Mesodermal cell (in vitro differentiated cells): ENCODE results near the gene DAP.

ENCODE experiments used
- H3K27ac ChIP-seq: 2 replicates; pipeline ENCODE4 v1.7.0; 2013; ENCODE audit warnings: mild to moderate bottlenecking, low read depth, low read length, moderate library complexity; ENCODE audit not compliant: severe bottlenecking
- H3K36me3 ChIP-seq: 2 replicates; pipeline ENCODE4 v1.7.1; 2013; ENCODE audit warnings: mild to moderate bottlenecking, low read length, moderate library complexity; ENCODE audit not compliant: control insufficient read depth, insufficient read depth
- H3K4me1 ChIP-seq: one replicate; pipeline ENCODE4 v1.7.1; 2013; ENCODE audit warnings: mild to moderate bottlenecking, low read length; ENCODE audit not compliant: insufficient read depth, control insufficient read depth, poor library complexity, severe bottlenecking
- H3K4me3 ChIP-seq: 2 replicates; pipeline ENCODE4 v1.7.0; 2013; ENCODE audit warnings: low read length, control low read depth, mild to moderate bottlenecking; ENCODE audit not compliant: insufficient read depth, poor library complexity, severe bottlenecking; ENCODE audit errors: extremely low read depth
- H3K9me3 ChIP-seq: 2 replicates; pipeline ENCODE4 v1.7.1; 2013; ENCODE audit warnings: mild to moderate bottlenecking, low read length, moderate library complexity; ENCODE audit not compliant: control insufficient read depth
- WGBS, 2 experiments: methylation state at CpG; one replicate each; pipeline ENCODE4 v1.1.5; 2013; ENCODE audit warnings: missing lambda C conversion rate in 2 of 2; ENCODE audit not compliant: insufficient coverage in 2 of 2; 5-methylcytosine and 5-hydroxymethylcytosine counted together

DAP gene

DNA sequence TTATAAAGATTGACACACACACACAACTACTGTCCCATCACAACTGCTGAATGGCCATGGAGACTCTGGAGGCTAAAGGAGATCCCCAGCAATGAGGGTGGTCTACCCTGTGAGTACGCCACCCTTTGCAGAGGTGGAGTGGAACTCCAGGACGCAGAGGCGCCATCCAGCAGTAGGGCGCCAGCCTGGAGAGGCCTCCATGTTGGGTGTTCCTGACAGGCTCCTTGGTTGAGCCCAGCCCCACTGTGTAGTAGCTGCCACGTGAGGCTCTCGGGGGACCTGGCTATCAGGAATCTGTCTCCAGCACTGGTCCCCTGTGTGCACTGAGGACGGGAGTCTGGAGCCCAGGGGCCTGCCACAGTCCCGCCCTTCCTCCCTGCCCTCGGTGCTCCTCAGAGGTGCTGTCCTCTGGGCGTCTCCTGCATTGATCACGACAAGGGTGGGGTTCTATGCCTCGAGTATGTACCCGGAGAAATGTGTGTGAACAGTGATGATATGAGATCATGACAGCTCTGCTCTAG is 72.3 kb downstream of the DAP start:
- H3K4me3 ChIP-seq, result no peak overlapping the region
- H3K27ac ChIP-seq, result no peak overlapping the region
- peaks cover 40% of the 10 kb centered on the region for H3K4me1 ChIP-seq
- peaks cover 49% of the 10 kb centered on the region for H3K36me3 ChIP-seq
- WGBS, 2 experiments, result 93 to 99% methylated on average over 12 of the region's 13 CpGs
- peaks cover 8% of the 10 kb centered on the region for H3K9me3 ChIP-seq

DNA sequence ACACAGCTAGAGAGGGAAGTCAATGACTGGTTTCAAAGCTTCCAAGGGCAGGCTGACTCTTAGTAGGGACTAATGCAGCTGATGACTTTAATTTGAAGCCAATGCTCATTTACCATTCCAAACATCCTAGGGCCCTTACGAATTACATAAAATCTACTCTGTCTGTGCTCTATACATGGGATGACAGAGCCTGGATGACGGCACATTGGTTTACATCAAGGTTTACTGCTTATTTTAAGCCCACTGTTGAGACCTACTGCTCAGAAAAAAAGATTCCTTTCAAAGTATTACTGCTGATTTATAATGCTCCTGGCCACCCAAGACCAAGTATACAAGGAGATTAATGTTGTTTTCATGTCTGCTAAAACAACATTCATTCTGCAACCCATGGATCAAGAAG is 74.1 kb downstream of the DAP start:
- 87 to 100% methylated on average over 2 of the region's 2 CpGs for WGBS, 2 experiments
- H3K4me3 ChIP-seq, result no peak overlapping the region

DNA sequence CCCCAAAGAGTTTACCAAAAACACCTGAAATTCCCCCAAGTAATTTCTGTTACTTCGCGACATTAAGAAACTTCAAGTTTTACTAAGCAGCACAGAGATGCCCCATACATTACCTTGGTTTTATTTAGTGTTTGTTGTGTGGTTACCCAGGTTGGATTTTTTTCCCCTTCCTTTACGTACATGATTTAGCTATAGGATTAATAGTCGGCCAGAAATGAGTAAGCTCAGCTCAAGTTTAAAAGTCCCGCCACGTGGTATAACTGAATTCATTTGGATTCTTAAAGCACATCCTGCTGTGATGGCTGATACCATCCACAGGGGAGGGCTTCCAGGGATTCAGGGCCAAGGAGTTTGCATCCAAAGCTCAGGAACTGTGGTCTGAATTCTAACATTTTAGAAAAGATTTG is 75.9 kb downstream of the DAP start:
- 50 to 78% methylated on average over 2 to 3 of the region's 6 CpGs for WGBS, 2 experiments
- Histone ChIP-seq H3K4me3 (no peak overlapping the region), H3K36me3 (peaks cover 81% of the 10 kb centered on the region), H3K9me3 (peaks cover 8% of the 10 kb centered on the region), H3K27ac (no peak overlapping the region), H3K4me1 (peaks cover 7% of the 10 kb centered on the region)

More for the DNA sequence above, 74.1 kb downstream of the DAP start:
- Histone ChIP-seq H3K36me3 (peaks cover 67% of the 10 kb centered on the region), H3K4me1 (peaks cover 23% of the 10 kb centered on the region), H3K27ac (no peak overlapping the region), H3K9me3 (peaks cover 8% of the 10 kb centered on the region)

DNA sequence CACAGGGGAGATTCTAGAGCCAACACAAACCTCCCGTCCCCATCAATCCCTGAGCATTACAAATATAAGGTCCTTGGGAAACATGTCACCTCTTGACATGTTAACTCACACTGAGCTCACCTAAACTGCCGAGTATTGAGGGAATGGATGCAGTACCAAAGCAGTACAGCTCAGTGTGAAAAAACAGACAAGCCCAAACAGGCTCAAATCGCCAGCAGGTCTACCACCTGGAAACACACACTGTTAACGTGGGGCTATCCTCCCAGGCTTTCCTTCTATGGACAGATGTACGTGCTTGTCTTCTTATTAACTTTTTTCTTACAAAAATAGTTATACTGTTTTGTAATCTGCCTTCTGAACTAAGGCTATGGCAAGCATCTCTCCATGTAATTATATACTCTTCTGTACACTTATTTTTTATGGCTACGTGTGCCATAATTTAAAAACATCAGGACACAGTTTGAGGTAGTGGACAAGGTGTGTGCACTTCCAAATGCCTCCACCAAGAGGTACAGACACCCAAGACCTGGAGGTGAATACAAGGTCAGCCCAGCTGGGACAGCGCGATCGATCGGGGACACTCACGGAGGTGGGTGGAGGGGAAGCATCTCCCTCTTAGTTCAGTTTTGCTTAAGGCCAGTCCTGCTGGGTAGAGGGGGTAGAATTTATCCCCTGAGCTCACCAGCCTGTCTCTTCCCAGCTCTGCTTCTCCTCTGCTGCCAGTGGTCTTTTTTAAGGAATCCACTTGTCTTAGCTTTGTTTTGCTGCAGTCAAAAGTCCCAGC is 76.5 kb downstream of the DAP start:
- Histone ChIP-seq H3K4me3 (no peak overlapping the region), H3K9me3 (peaks cover 8% of the 10 kb centered on the region), H3K27ac (no peak overlapping the region), H3K36me3 (peaks cover 84% of the 10 kb centered on the region), H3K4me1 (peaks cover under 1% of the 10 kb centered on the region)
- 90 to 94% methylated on average over 3 to 5 of the region's 11 CpGs for WGBS, 2 experiments

DNA sequence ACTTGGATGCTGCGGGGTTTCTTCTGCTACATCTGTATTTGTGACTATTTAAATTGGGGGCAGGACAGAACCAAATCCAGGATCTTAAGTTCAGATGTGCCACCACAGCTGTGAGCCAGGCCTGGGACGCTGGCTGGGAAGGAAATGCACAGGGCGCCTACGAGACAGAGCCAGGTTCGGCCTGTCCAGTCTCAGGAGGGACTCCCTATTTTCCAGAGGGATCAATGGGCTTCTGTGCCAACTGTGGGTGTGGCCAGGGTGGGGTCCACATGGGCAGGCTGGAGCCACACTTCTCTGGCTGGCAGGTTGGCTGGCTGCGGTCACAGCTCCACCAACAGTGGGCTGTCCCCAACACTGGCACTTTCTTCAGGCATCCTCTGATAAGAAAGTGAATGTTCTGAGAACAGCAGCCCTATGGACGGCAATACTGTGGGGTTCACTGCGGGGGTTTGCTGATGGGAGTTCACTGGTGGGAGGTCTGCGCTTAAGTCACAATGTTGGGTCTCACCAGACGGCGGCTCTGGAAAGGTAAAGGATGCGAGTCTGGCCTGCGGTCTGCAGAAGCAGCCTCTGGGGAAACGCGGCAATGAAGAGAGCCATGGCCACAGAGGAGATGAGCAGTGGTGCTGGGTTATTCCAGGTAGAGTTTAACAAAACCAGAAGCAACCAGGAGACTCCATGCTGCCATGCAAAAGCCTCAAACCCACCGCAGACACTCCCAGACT is 78.1 kb downstream of the DAP start:
- peaks cover 85% of the 10 kb centered on the region for H3K36me3 ChIP-seq
- H3K27ac ChIP-seq, result no peak overlapping the region
- WGBS, 2 experiments, result 90 to 95% methylated on average over 11 to 16 of the region's 16 CpGs
- peaks cover 8% of the 10 kb centered on the region for H3K9me3 ChIP-seq
- no peaks in the 10 kb centered on the region for H3K4me1 ChIP-seq
- H3K4me3 ChIP-seq, result no peak overlapping the region

DNA sequence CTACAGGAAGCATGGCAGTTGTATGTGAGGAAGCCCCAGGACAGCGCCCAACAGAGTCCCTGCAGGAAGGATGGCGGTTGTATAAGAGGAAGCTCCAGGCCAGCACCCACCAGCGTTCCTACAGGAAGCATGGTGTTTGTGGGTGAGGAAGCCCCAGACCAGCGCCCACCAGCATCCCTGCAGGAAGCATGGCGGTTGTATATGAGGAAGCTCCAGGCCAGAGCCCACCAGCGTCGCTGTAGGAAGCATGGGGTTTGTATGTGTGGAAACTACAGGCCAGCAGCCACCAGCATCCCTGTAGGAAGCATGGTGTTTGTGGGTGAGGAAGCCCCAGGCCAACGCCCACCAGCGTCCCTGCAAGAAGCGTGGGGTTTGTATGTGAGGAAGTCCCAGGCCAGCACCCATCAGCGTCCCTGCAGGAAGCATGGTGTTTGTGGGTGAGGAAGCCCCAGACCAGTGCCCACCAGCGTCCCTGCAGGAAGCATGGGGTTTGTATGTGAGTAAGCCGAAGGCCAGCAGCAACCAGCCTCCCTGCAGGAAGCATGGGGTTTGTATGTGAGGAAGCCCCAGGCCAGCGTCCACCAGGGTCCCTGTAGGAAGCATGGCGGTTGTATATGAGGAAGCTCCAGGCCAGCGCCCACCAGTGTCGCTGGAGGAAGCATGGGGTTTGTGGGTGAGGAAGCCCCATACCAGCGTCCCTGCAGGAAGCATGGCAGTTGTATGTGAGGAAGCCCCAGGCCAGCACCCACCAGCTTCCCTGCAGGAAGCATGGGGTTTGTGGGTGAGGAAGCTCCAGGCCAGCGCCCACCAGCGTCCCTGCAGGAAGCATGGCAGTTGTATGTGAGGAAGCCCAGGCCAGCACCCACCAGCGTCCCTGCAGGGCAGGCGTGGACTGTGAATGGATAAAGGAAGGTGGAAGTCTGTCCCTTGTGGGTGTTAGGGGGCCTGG is 79.0 kb downstream of the DAP start:
- H3K4me3 ChIP-seq, result no peak overlapping the region

DNA sequence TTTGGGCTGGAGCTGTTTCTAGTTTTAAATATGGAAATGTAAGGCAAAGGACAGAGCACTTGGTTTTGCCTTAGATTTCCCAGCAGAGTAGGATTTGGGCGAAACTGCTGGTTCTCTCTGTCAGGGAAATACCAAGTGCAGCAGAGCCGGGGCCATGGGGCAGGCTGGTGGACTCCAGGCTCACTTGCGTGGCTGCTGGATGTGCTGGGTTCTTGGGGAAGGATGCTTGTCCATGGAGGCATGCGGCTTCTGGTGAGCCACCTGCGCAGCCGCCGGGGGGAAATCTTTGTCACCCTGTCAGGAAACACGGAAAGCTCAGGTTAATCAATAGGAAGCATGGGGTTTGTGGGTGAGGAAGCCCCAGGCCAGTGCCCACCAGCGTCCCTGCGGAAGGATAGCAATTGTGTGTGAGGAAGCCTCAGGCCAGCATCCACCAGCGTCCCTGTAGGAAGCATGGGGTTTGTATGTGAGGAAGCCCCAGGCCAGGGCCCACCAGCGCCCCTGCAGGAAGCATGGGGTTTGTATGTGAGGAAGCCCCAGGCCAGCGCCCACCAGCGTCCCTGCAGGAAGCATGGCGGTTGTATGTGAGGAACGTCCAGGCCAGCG is 80.1 kb downstream of the DAP start:
- H3K36me3 ChIP-seq, result peaks cover 82% of the 10 kb centered on the region
- whole genome bisulfite sequencing, 2 experiments, result 94 to 98% methylated on average over 12 to 15 of the region's 17 CpGs

More for the DNA sequence above, 79.0 kb downstream of the DAP start:
- Histone ChIP-seq H3K9me3 (peaks cover 3% of the 10 kb centered on the region), H3K4me1 (no peaks in the 10 kb centered on the region), H3K36me3 (peaks cover 89% of the 10 kb centered on the region), H3K27ac (no peak overlapping the region)
- WGBS, 2 experiments, result 98 to 99% methylated on average over 14 to 22 of the region's 22 CpGs

DNA sequence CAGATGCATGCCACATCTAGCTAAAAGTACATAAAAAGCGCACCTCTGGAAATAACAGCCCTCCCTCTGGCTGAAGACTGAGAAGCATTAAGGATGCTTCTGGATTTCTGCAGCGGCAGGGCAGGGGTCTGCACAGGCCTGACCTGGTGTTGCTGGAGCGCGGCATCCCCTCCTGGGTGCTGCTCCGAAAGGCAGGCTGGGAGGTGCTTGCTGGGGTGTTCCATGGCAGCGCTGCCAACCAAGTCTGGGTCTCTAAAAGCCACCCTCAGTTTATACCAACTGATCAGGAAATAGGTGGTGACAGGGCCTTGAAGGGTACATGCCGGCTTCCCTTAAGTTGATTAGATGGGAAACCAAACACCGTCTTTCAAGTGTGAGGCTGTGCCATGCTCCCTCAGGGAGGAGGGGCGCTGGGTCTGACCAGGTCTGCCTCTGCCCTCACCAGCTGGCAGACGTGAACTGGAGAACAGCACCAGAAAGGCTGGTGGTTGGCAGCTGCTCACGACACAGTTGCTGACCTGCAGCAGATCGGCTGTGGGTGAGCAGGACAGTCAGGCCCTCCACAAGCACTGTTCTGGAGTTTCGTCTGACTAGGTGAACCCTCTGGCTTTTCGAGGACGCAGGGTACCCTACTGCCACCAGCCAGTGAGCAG is 81.6 kb downstream of the DAP start:
- Histone ChIP-seq H3K27ac (no peak overlapping the region), H3K4me3 (no peak overlapping the region), H3K9me3 (no peaks in the 10 kb centered on the region), H3K36me3 (peaks cover 68% of the 10 kb centered on the region), H3K4me1 (no peaks in the 10 kb centered on the region)
- WGBS, 2 experiments, result 93 to 98% methylated on average over 9 to 10 of the region's 15 CpGs

More for the DNA sequence above, 80.1 kb downstream of the DAP start:
- H3K27ac ChIP-seq, result no peak overlapping the region
- H3K4me1 ChIP-seq, result no peaks in the 10 kb centered on the region
- no peaks in the 10 kb centered on the region for H3K9me3 ChIP-seq
- H3K4me3 ChIP-seq, result no peak overlapping the region

DNA sequence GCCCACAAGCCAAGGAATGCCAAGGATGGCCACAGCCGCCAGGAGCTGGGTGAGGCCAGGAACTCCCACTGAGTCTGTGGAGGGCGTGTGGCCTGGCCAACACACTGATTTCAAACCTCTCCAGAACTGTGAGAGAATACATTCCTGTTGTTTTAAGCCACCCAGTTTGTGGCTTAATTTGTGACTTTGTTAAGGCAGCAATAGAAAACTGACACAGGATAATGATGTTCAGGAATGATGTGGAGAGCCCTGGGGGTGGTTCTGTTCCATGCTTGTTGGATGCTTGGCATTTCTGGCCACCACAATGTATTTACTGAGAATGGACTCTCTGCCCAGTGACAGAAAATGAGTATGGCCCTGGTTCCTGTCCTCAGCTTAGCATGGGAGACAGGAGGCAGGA is 82.8 kb downstream of the DAP start:
- Histone ChIP-seq H3K27ac (no peak overlapping the region), H3K4me1 (no peaks in the 10 kb centered on the region)

More for the DNA sequence above, 82.8 kb downstream of the DAP start:
- H3K9me3 ChIP-seq, result no peaks in the 10 kb centered on the region
- peaks cover 61% of the 10 kb centered on the region for H3K36me3 ChIP-seq
- WGBS, 2 experiments, result 89 to 100% methylated on average over 1 to 2 of the region's 2 CpGs
- no peak overlapping the region for H3K4me3 ChIP-seq
